ENCODE results near the gene FRAT1. TPM values are rescaled to one million over a fixed set of nuclear protein-coding genes. Genes with fewer than 3 reads are reported as not detected.

Gene FRAT1
- total and polyA plus RNA-seq, 2 of the 13 experiments (the other 11 are each of a cell fraction or from before 2014, with no cell fraction given), result 1.7 to 2.3 TPM

GRCh38 chr10:97327348-97328294 is 8.6 kb downstream of the FRAT1 start (continued):
- TF ChIP-seq ZNF512 (CRISPR knock-in tag; IDR thresholded peaks at IDR 0.05) (no peak), CBX5 (CRISPR knock-in tag; IDR thresholded peaks at IDR 0.05; ENCODE audit: borderline replicate concordance) (peak; percentile 52; the same call in 1 of the 2 replicates), KLF16 (CRISPR knock-in tag; IDR thresholded peaks at IDR 0.05) (peak in 1 of 2 experiments; percentile 77; a peak in 2 of 4 replicates), ZNF30 (CRISPR knock-in tag; IDR thresholded peaks at IDR 0.05) (no peak), FIP1L1 (IDR thresholded peaks at IDR 0.05; ENCODE audit: borderline replicate concordance, insufficient read depth, low read depth, low read length) (no peak), HIC2 (CRISPR knock-in tag; IDR thresholded peaks at IDR 0.05; ENCODE audit: low read depth) (peak; percentile 95), DNMT1 (CRISPR knock-in tag; IDR thresholded peaks at IDR 0.05) (no peak), ZNF275 (CRISPR knock-in tag; IDR thresholded peaks at IDR 0.05; ENCODE audit: borderline replicate concordance) (no peak), ZNF460 (CRISPR knock-in tag; IDR thresholded peaks at IDR 0.05; ENCODE audit: borderline replicate concordance) (peak; percentile 80; the same call in 1 of the 2 replicates), ZNF292 (CRISPR knock-in tag; IDR thresholded peaks at IDR 0.05; ENCODE audit: borderline replicate concordance, low read depth) (peak; percentile 86; the same call in 1 of the 2 replicates), KDM4B (CRISPR knock-in tag; IDR thresholded peaks at IDR 0.05) (peak; percentile 41; the same call in 1 of the 2 replicates), SIX1 (CRISPR knock-in tag; IDR thresholded peaks at IDR 0.05; ENCODE audit: borderline replicate concordance) (peak; percentile 86; the same call in 1 of the 2 replicates), CREB1 (IDR thresholded peaks at IDR 0.05) (no peak), CREB1 (CRISPR knock-in tag; IDR thresholded peaks at IDR 0.05) (peak; percentile 80), TARDBP (CRISPR knock-in tag; IDR thresholded peaks at IDR 0.05) (peak; percentile 72; the same call in 1 of the 2 replicates), POLR2A (IDR thresholded peaks at IDR 0.05; ENCODE audit: insufficient read depth in 1 of 2, low read depth in 2 of 2, low read length in 2 of 2) (no peak)
- TF ChIP-seq, protein P1, sequence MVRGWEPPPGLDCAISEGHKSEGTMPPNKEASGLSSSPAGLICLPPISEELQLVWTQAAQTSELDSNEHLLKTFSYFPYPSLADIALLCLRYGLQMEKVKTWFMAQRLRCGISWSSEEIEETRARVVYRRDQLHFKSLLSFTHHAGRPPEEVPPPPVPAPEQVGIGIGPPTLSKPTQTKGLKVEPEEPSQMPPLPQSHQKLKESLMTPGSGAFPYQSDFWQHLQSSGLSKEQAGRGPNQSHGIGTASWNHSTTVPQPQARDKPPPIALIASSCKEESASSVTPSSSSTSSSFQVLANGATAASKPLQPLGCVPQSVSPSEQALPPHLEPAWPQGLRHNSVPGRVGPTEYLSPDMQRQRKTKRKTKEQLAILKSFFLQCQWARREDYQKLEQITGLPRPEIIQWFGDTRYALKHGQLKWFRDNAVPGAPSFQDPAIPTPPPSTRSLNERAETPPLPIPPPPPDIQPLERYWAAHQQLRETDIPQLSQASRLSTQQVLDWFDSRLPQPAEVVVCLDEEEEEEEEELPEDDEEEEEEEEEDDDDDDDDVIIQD (CRISPR knock-in tag; IDR thresholded peaks at IDR 0.05; ENCODE audit: low read depth), result peak; percentile 73; the same call in 1 of the 2 replicates
- TF ChIP-seq, protein P2, sequence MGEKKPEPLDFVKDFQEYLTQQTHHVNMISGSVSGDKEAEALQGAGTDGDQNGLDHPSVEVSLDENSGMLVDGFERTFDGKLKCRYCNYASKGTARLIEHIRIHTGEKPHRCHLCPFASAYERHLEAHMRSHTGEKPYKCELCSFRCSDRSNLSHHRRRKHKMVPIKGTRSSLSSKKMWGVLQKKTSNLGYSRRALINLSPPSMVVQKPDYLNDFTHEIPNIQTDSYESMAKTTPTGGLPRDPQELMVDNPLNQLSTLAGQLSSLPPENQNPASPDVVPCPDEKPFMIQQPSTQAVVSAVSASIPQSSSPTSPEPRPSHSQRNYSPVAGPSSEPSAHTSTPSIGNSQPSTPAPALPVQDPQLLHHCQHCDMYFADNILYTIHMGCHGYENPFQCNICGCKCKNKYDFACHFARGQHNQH (CRISPR knock-in tag; IDR thresholded peaks at IDR 0.05), result peak; percentile 89
- TF ChIP-seq, protein P3, sequence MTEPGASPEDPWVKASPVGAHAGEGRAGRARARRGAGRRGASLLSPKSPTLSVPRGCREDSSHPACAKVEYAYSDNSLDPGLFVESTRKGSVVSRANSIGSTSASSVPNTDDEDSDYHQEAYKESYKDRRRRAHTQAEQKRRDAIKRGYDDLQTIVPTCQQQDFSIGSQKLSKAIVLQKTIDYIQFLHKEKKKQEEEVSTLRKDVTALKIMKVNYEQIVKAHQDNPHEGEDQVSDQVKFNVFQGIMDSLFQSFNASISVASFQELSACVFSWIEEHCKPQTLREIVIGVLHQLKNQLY (CRISPR knock-in tag; IDR thresholded peaks at IDR 0.05), result peak; percentile 68; the same call in 1 of the 2 replicates
- TF ChIP-seq, protein P4, sequence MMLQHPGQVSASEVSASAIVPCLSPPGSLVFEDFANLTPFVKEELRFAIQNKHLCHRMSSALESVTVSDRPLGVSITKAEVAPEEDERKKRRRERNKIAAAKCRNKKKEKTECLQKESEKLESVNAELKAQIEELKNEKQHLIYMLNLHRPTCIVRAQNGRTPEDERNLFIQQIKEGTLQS (CRISPR knock-in tag; IDR thresholded peaks at IDR 0.05), result peak; percentile 51; the same call in 1 of the 2 replicates

Data from HepG2 (cell line).